GM19324 (cell line): ENCODE results near the gene CARD6.
"Not testable (repeated sequence)": the region's sequence is repeated elsewhere in the genome, so short reads cannot be mapped to it uniquely, and the experiment has no call there.

Source experiments
- ATAC-seq: cut with Tn5 transposase; IDR thresholded peaks from one replicate; pipeline ENCODE4 v1.9.1; 2021; ENCODE audit warnings: mild to moderate bottlenecking, moderate library complexity; ENCODE audit not compliant: unreplicated experiment, low FRiP score

Gene CARD6

GRCh38 chr5:40873286-40873880, 32.2 kb downstream of the CARD6 start:
- no peak for ATAC-seq

- ATAC-seq = no peak
Observed at GRCh38 chr5:40875958-40876357, 34.8 kb downstream of the CARD6 start.

GRCh38 chr5:40877371-40877988, 36.3 kb downstream of the CARD6 start:
- no peak for ATAC-seq

GRCh38 chr5:40879163-40879942, 38.2 kb downstream of the CARD6 start:
- no peak for ATAC-seq

- no peak for ATAC-seq
Observed at GRCh38 chr5:40882291-40882690, 41.1 kb downstream of the CARD6 start.

GRCh38 chr5:40883051-40883450, 41.9 kb downstream of the CARD6 start:
- ATAC-seq = not testable (repeated sequence)

GRCh38 chr5:40895440-40896425, 54.6 kb downstream of the CARD6 start:
- not testable (repeated sequence) for ATAC-seq

- ATAC-seq = peak; percentile 84
Observed at GRCh38 chr5:40904205-40904993, 63.2 kb downstream of the CARD6 start.

- ATAC-seq = peak; percentile 14
Observed at GRCh38 chr5:40904994-40905306, 63.8 kb downstream of the CARD6 start.

- ATAC-seq = no peak
Observed at GRCh38 chr5:40906351-40906751, 65.2 kb downstream of the CARD6 start.

- ATAC-seq = no peak
Observed at GRCh38 chr5:40909264-40909663, 68.1 kb downstream of the CARD6 start, which contains the start of gene C7. Gene C7 (plus strand): TSS chr5:40909497. CDS start chr5:40909611, 114 bp downstream.

GRCh38 chr5:40909723-40910122, 68.6 kb downstream of the CARD6 start:
- ATAC-seq = no peak
